Measurements from ENCODE around the gene LLCFC1.

DNA sequence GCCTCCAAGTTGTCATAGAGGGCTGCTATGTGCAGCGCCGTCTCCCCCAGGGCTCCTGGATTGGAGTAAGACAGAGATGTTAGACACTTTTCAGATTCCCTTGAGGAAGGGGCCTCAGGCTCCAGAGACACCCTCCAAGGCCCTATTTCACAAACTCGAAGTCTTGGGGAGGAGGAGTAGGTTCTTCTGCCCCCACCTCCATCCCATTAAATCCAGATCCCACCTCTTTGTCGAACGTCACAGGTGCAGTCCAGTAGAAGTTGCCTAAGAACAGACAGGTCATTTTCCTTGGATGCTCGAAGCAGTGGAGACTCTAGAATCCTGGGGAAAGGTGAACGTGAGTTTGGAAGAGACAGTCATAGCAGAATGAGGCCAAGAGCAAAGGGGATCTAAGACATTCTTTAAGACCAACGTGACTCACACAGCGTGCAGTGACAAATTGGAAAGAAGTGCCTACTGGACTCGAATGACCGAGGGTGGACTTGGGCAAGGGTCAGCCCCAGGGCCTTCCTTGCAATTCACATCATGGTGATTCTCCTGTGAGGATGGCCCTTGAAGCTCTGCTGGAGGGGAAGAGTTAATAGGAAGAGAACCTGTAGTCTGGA is 9.1 kb upstream of the LLCFC1 start:
- TF ChIP-seq, protein P1, sequence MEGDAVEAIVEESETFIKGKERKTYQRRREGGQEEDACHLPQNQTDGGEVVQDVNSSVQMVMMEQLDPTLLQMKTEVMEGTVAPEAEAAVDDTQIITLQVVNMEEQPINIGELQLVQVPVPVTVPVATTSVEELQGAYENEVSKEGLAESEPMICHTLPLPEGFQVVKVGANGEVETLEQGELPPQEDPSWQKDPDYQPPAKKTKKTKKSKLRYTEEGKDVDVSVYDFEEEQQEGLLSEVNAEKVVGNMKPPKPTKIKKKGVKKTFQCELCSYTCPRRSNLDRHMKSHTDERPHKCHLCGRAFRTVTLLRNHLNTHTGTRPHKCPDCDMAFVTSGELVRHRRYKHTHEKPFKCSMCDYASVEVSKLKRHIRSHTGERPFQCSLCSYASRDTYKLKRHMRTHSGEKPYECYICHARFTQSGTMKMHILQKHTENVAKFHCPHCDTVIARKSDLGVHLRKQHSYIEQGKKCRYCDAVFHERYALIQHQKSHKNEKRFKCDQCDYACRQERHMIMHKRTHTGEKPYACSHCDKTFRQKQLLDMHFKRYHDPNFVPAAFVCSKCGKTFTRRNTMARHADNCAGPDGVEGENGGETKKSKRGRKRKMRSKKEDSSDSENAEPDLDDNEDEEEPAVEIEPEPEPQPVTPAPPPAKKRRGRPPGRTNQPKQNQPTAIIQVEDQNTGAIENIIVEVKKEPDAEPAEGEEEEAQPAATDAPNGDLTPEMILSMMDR (IDR thresholded peaks at IDR 0.05; ENCODE audit: low read depth, low read length), result no peak
- no peak for TF ChIP-seq EZH2phosphoT487 (IDR thresholded peaks at IDR 0.05; ENCODE audit: low read depth)
